ENCODE data around the gene ASGR2. TPM values are rescaled to one million over a fixed set of nuclear protein-coding genes. Genes with fewer than 3 reads are reported as not detected.
A peak's percentile ranks its signal among the peaks of the same experiment; 100 is the strongest.

The ASGR2 gene
- polyA plus RNA-seq, 1 donor = 0.40 TPM

DNA sequence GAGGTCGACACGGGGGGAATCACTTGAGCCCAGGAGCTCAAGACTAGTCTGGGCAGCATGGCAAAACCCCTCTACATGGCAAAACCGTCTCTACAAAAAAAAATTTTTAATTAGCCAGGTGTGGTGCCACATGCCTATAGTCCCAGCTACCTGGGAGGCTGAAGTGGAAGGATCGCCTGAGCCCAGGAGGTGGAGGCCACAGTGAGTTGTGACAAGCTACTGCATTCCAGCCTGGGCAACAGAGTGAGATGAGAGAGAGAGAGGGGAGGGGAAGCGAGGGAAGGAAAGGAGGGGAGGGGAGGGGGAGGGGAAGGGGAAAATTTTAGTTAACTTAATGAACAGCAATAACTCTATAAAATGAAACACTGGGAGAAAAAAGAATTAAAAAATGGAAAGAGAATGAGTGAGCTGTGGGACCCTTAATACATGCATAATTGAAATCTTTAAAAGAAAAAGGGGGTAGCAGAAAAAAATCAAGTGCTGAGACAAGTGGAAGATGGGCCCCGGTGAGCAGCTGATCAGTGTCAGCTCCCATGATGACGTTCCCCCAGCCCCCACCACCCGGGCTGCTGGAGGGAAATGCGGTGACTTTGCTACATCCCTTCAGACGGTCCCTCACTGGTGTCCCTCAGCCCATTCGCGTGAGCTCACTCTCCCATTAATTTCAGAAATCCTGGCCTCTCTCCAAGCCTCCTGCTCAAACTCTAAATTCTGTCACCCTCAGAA is 2.7 kb downstream of the ASGR2 start:
- Histone ChIP-seq H3K4me1 (ENCODE audit: control insufficient read depth, insufficient read depth, low read length) (peaks cover 8% of the 10 kb centered on the region), H3K27ac (ENCODE audit: low read length) (no peak overlapping the region), H3K9me3 (ENCODE audit: control insufficient read depth, low read depth, low read length) (no peaks in the 10 kb centered on the region), H3K4me3 (ENCODE audit: low read length) (no peak overlapping the region), H3K36me3 (ENCODE audit: control insufficient read depth, insufficient read depth, low read length) (no peaks in the 10 kb centered on the region), H3K27me3 (ENCODE audit: control insufficient read depth, insufficient read depth, low read length) (no peaks in the 10 kb centered on the region)
- DNase-seq = no peak
- WGBS (ENCODE audit: insufficient coverage, low lambda C conversion rate) = no CpG with 5 or more reads among the region's 12 CpGs

DNA sequence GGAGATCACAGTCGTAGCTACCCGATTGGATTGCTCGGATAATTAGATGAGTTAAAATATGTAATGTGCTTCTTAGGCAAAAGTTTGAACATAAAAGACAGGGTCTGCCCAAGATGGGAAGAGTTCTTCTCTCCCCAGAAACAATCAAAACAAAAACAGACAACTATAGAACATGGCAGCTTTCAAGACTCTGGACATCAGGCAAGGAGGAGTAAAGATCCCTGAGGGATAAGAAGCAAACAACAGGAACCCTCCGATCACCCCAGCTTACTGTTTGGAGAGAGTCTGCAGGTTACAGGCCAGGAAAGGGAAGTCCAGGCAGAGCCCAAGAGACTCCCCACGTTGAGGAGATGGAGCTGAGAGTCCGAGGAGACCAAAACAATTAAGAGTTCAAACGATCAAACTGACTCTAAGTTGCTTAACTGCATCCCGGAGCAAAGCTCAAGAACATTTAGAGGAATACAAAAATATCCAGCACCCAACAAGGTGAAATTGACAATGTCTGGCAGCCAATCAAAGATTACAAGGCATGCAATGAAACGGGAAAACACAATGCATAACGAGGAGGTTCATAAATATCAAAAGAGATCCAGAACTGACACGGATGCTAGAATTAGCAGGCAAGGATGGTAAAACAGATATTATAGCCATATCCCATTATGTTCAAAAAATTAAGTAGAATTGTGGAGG is 3.9 kb downstream of the ASGR2 start:
- no peak overlapping the region for H3K27ac ChIP-seq (ENCODE audit: low read length)
- H3K4me1 ChIP-seq (ENCODE audit: control insufficient read depth, insufficient read depth, low read length) = peaks cover 8% of the 10 kb centered on the region
- no peaks in the 10 kb centered on the region for H3K36me3 ChIP-seq (ENCODE audit: control insufficient read depth, insufficient read depth, low read length)
- 84% methylated on average over 5 of the region's 11 CpGs for WGBS (ENCODE audit: insufficient coverage, low lambda C conversion rate)
- H3K4me3 ChIP-seq (ENCODE audit: low read length) = no peak overlapping the region
- no peak for DNase-seq
- no peaks in the 10 kb centered on the region for H3K27me3 ChIP-seq (ENCODE audit: control insufficient read depth, insufficient read depth, low read length)
- no peaks in the 10 kb centered on the region for H3K9me3 ChIP-seq (ENCODE audit: control insufficient read depth, low read depth, low read length)

- H3K9me3 ChIP-seq (ENCODE audit: control insufficient read depth, low read depth, low read length) = no peaks in the 10 kb centered on the region
- DNase-seq = no peak
- no peak overlapping the region for H3K27ac ChIP-seq (ENCODE audit: low read length)
- no peaks in the 10 kb centered on the region for H3K27me3 ChIP-seq (ENCODE audit: control insufficient read depth, insufficient read depth, low read length)
- H3K4me1 ChIP-seq (ENCODE audit: control insufficient read depth, insufficient read depth, low read length) = peaks cover 8% of the 10 kb centered on the region
- WGBS (ENCODE audit: insufficient coverage, low lambda C conversion rate) = no CpG with 5 or more reads among the region's 10 CpGs
- no peak overlapping the region for H3K4me3 ChIP-seq (ENCODE audit: low read length)
- no peaks in the 10 kb centered on the region for H3K36me3 ChIP-seq (ENCODE audit: control insufficient read depth, insufficient read depth, low read length)
Observed at GRCh38 chr17:7109461-7110322, 4.9 kb downstream of the ASGR2 start.

DNA sequence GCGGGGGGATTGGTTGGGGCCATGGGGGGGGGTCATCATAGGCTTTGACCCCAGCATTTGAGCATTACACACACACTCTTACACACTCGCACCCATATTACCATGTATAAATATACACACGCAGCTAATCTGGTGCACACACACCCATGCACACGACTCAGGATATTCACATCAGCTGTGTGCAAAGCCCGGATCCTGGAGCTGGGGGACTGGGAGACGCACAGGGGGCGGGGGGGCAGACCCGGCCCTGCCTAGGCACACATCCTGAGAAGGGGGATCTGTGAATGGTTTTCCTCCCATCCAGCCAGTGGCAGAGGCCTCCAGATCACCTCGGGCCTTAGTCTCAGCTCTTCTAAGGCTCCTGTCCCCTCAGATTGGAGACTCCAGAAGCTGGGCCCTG is 5.6 kb downstream of the ASGR2 start:
- H3K4me1 ChIP-seq (ENCODE audit: control insufficient read depth, insufficient read depth, low read length) = peaks cover 3% of the 10 kb centered on the region
- no peak for DNase-seq
- H3K9me3 ChIP-seq (ENCODE audit: control insufficient read depth, low read depth, low read length) = no peaks in the 10 kb centered on the region
- H3K36me3 ChIP-seq (ENCODE audit: control insufficient read depth, insufficient read depth, low read length) = no peaks in the 10 kb centered on the region
- H3K4me3 ChIP-seq (ENCODE audit: low read length) = no peak overlapping the region
- H3K27me3 ChIP-seq (ENCODE audit: control insufficient read depth, insufficient read depth, low read length) = no peaks in the 10 kb centered on the region
- H3K27ac ChIP-seq (ENCODE audit: low read length) = no peak overlapping the region
- WGBS (ENCODE audit: insufficient coverage, low lambda C conversion rate) = no CpG with 5 or more reads among the region's 9 CpGs

DNA sequence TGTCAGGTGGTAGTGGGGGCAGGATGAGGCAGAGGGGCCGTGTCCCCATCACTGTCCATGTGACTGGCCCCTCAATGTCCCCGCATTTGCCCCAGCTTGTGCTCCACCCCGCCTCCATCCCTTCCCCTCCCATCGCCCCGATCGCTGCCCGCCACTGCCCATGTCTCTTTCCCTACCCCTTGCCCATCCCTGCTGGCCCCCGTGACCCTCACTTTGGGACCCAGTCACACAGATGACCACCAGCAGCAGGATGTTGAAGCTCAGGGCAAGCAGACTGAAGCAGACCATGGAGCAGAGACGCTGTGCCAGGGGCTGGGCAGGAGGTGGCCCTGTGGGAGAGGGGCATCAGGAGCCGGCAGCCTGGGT is 6.1 kb downstream of the ASGR2 start:
- Histone ChIP-seq H3K27me3 (ENCODE audit: control insufficient read depth, insufficient read depth, low read length) (no peaks in the 10 kb centered on the region), H3K4me1 (ENCODE audit: control insufficient read depth, insufficient read depth, low read length) (no peaks in the 10 kb centered on the region), H3K4me3 (ENCODE audit: low read length) (no peak overlapping the region), H3K36me3 (ENCODE audit: control insufficient read depth, insufficient read depth, low read length) (no peaks in the 10 kb centered on the region), H3K27ac (ENCODE audit: low read length) (no peak overlapping the region), H3K9me3 (ENCODE audit: control insufficient read depth, low read depth, low read length) (no peaks in the 10 kb centered on the region)
- DNase-seq = no peak
- no CpG with 5 or more reads among the region's 10 CpGs for WGBS (ENCODE audit: insufficient coverage, low lambda C conversion rate)

DNA sequence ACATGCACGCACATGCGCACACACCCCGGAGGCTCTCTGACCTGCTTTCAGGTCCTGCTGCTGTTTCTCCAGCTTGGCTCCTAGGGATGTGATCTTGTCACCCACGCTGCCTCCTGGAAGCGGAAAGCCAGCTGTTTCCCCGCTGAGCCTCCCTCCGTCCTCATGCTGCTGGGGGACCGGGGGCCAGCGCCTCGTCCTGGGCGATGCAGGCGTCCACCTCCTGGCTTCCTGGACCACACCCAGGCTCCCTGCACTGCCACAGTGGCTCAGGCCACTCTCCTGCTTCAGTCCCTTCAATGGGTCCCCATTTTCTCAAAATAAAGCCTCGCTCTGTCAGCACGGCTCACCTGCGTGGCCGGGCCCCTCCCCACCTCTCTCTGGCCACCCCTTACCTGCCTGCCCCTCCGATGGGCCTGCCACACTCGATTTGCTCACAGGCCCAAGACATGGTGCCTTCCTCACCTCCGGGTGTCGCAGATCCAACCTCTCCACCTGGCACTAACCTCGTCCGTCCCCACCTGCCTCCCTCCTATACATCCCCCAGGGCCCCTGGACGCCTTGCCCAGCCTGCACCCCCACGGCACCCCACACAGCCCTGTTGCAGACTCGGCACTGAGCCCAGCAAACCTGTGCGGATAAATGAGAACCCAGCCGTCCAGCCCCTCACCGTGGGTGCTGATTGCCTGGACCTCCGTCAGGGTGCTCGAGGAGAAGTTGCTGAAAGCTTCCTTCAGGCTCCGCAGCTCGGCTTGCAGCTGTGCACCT is 6.6 kb downstream of the ASGR2 start:
- no peaks in the 10 kb centered on the region for H3K4me1 ChIP-seq (ENCODE audit: control insufficient read depth, insufficient read depth, low read length)
- no peak for DNase-seq
- H3K9me3 ChIP-seq (ENCODE audit: control insufficient read depth, low read depth, low read length) = no peaks in the 10 kb centered on the region
- H3K27ac ChIP-seq (ENCODE audit: low read length) = no peak overlapping the region
- peaks cover 4% of the 10 kb centered on the region for H3K27me3 ChIP-seq (ENCODE audit: control insufficient read depth, insufficient read depth, low read length)
- no CpG with 5 or more reads among the region's 32 CpGs for WGBS (ENCODE audit: insufficient coverage, low lambda C conversion rate)
- no peaks in the 10 kb centered on the region for H3K36me3 ChIP-seq (ENCODE audit: control insufficient read depth, insufficient read depth, low read length)
- no peak overlapping the region for H3K4me3 ChIP-seq (ENCODE audit: low read length)

DNA sequence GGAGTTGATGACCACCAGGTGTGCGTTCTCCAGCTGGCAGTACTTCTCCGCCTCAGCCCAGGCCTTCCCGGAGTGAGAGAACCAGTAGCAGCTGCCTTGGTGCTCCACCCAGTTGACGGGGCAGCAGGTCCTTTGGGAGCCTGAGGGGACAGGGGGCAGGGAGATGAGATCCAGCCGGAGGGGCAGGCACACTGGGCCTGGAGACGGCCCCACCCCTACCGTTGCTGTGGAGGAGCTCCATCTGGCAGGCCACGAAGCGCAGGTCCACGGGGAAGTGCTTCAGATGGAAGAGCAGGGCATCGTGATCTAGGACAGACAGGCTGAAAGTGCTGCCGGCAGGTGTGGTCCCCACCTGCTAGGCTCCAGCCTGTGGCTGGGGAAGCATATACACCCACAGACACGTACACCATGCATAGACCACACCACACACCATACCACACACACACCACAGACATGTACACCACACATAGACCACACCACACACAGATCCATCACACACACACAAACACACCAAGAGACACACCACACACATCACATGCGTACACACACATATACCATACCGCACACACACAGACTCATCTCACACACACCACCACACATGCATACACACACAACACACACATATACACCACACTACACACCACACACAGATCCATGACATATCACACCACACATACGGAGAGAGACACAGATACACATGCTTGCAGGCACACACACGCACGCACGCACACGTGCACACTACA is 7.4 kb downstream of the ASGR2 start:
- Histone ChIP-seq H3K36me3 (ENCODE audit: control insufficient read depth, insufficient read depth, low read length) (no peaks in the 10 kb centered on the region), H3K4me1 (ENCODE audit: control insufficient read depth, insufficient read depth, low read length) (no peaks in the 10 kb centered on the region), H3K27me3 (ENCODE audit: control insufficient read depth, insufficient read depth, low read length) (peaks cover 8% of the 10 kb centered on the region), H3K9me3 (ENCODE audit: control insufficient read depth, low read depth, low read length) (no peaks in the 10 kb centered on the region), H3K4me3 (ENCODE audit: low read length) (no peak overlapping the region), H3K27ac (ENCODE audit: low read length) (no peak overlapping the region)
- DNase-seq = peak in 1 of 2 donors; percentile 46
- WGBS (ENCODE audit: insufficient coverage, low lambda C conversion rate) = no CpG with 5 or more reads among the region's 20 CpGs

DNA sequence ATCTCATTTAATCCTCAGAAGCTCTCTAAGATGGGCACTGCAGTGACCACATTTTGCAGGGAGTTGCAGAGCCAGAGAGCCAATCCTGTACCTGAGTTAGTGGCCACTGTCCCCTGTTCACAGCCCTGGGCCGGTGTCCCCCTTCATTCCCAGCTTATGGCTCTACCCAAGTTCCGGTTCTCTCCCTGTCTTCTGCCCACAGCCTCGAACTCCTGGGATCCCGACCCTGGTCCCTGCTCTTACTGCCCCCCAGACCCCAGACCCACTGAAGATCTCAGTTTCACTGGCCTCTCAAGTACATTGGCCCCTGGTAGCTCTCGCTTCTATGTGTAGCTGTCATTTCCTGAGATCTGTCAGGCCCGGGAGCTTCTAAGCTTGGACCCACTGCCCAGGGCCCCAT is 12.2 kb downstream of the ASGR2 start:
- peaks cover 8% of the 10 kb centered on the region for H3K27me3 ChIP-seq (ENCODE audit: control insufficient read depth, insufficient read depth, low read length)
- H3K36me3 ChIP-seq (ENCODE audit: control insufficient read depth, insufficient read depth, low read length) = no peaks in the 10 kb centered on the region
- no CpG with 5 or more reads among the region's 6 CpGs for WGBS (ENCODE audit: insufficient coverage, low lambda C conversion rate)
- no peak overlapping the region for H3K27ac ChIP-seq (ENCODE audit: low read length)
- DNase-seq = no peak
- H3K9me3 ChIP-seq (ENCODE audit: control insufficient read depth, low read depth, low read length) = no peaks in the 10 kb centered on the region
- H3K4me3 ChIP-seq (ENCODE audit: low read length) = no peak overlapping the region
- no peaks in the 10 kb centered on the region for H3K4me1 ChIP-seq (ENCODE audit: control insufficient read depth, insufficient read depth, low read length)

GRCh38 chr17:7101531-7101930 is 13.1 kb downstream of the ASGR2 start:
- Histone ChIP-seq H3K27ac (ENCODE audit: low read length) (no peak overlapping the region), H3K9me3 (ENCODE audit: control insufficient read depth, low read depth, low read length) (no peaks in the 10 kb centered on the region), H3K36me3 (ENCODE audit: control insufficient read depth, insufficient read depth, low read length) (no peaks in the 10 kb centered on the region), H3K4me3 (ENCODE audit: low read length) (no peak overlapping the region), H3K27me3 (ENCODE audit: control insufficient read depth, insufficient read depth, low read length) (peaks cover 8% of the 10 kb centered on the region), H3K4me1 (ENCODE audit: control insufficient read depth, insufficient read depth, low read length) (no peaks in the 10 kb centered on the region)
- DNase-seq = no peak
- WGBS (ENCODE audit: insufficient coverage, low lambda C conversion rate) = no CpG with 5 or more reads among the region's 14 CpGs
